GM18517 (cell line): Measurements from ENCODE around the gene TRPM2.
"Not testable (repeated sequence)": the region's sequence is repeated elsewhere in the genome, so short reads cannot be mapped to it uniquely, and the experiment has no call there.

Experiments
- ATAC-seq: cut with Tn5 transposase; IDR thresholded peaks from one replicate; pipeline ENCODE4 v1.9.1; 2021; ENCODE audit warnings: mild to moderate bottlenecking, moderate library complexity; ENCODE audit not compliant: unreplicated experiment

Gene TRPM2

GRCh38 chr21:44391345-44392091 lies 38.1 kb downstream of the TRPM2 start:
- ATAC-seq: no peak

GRCh38 chr21:44392185-44392584 lies 38.8 kb downstream of the TRPM2 start:
- no peak for ATAC-seq

GRCh38 chr21:44392916-44393315 lies 39.5 kb downstream of the TRPM2 start:
- no peak for ATAC-seq

- ATAC-seq: no peak
Measured at GRCh38 chr21:44394733-44395132, 41.3 kb downstream of the TRPM2 start.

GRCh38 chr21:44395260-44395659 lies 41.8 kb downstream of the TRPM2 start:
- ATAC-seq: no peak

GRCh38 chr21:44396803-44397202 lies 43.4 kb downstream of the TRPM2 start:
- not testable (repeated sequence) for ATAC-seq

GRCh38 chr21:44397431-44398031 lies 44.1 kb downstream of the TRPM2 start:
- ATAC-seq: no peak

- ATAC-seq: no peak
Measured at GRCh38 chr21:44398499-44398898, 45.1 kb downstream of the TRPM2 start.

GRCh38 chr21:44399151-44399954 lies 45.9 kb downstream of the TRPM2 start:
- no peak for ATAC-seq

GRCh38 chr21:44399955-44400790 lies 46.8 kb downstream of the TRPM2 start:
- no peak for ATAC-seq

- ATAC-seq: no peak
Measured at GRCh38 chr21:44400791-44401385, 47.5 kb downstream of the TRPM2 start.

GRCh38 chr21:44401386-44402160 lies 48.2 kb downstream of the TRPM2 start:
- no peak for ATAC-seq

- no peak for ATAC-seq
Measured at GRCh38 chr21:44402323-44403105, 49.1 kb downstream of the TRPM2 start.

- ATAC-seq: no peak
Measured at GRCh38 chr21:44403106-44404020, 49.9 kb downstream of the TRPM2 start.

GRCh38 chr21:44404482-44404881 lies 51.1 kb downstream of the TRPM2 start:
- not testable (repeated sequence) for ATAC-seq

- ATAC-seq: no peak
Measured at GRCh38 chr21:44405091-44405947, 51.9 kb downstream of the TRPM2 start.
